ENCODE results near the gene TOM1. TPM values are rescaled to one million over a fixed set of nuclear protein-coding genes. Genes with fewer than 3 reads are reported as not detected.

Gene TOM1
- total RNA-seq, 2 experiments from 2014 or later, result 22.7 to 30.6 TPM

- no TSS peak for BruUV-seq (replicated peaks)
- POLR2A ChIA-PET, result interaction anchor here (0.6 to 0.7 kb wide), 3 partner anchors 43 to 827 kb away, joined by 3 to 4 read pairs (median 4); no protein-coding TSS in a partner anchor
Measured at GRCh38 chr22:35349704-35350538, 50.2 kb downstream of the TOM1 start.

GRCh38 chr22:35350539-35351503 is 51.1 kb downstream of the TOM1 start:
- ChIA-PET POLR2A (interaction anchor here (0.7 to 2.5 kb wide), 5 partner anchors 11 to 145 kb away, joined by 3 to 10 read pairs (median 5); no protein-coding TSS in a partner anchor), CTCF (ENCODE audit: unreplicated experiment) (interaction anchor here (0.8 to 1.3 kb wide), 6 partner anchors 12 to 233 kb away, joined by 3 to 4 read pairs (median 4); no protein-coding TSS in a partner anchor)
- H3K9me3 ChIP-seq (ENCODE audit: low read length), result no peaks in the 10 kb centered on the region
- DNase-seq (ENCODE audit: low spot score), result peak; percentile 93
- H3K4me2 ChIP-seq (ENCODE audit: low read length), result peak overlapping the region; percentile 88
- no peaks in the 10 kb centered on the region for H3K36me3 ChIP-seq (ENCODE audit: insufficient read depth, low read length)
- no peaks in the 10 kb centered on the region for H4K20me1 ChIP-seq (ENCODE audit: insufficient read depth, low read length)
- H3K79me2 ChIP-seq (ENCODE audit: insufficient read depth, low read depth, low read length), result no peaks in the 10 kb centered on the region
- H2AFZ ChIP-seq (ENCODE audit: low read length), result peak overlapping the region; percentile 70; the same call in 1 of the 2 replicates
- peak overlapping the region; percentile 95 for H3K27ac ChIP-seq (ENCODE audit: low read depth, low read length, poor library complexity, severe bottlenecking)
- H3K9me2 ChIP-seq (ENCODE audit: insufficient read depth, low read length), result no peaks in the 10 kb centered on the region
- H3K4me3 ChIP-seq (ENCODE audit: low read depth, low read length, poor library complexity, severe bottlenecking), result peak overlapping the region; percentile 64
- intact Hi-C loops (cut with micrococcal nuclease; ENCODE audit: unreplicated experiment), result loop anchor here (1.0 to 10.0 kb wide), 7 partner anchors 42 to 773 kb away; no protein-coding TSS in a partner anchor
- H3K4me1 ChIP-seq (ENCODE audit: insufficient read depth, low read length, poor library complexity, severe bottlenecking), result peaks cover 64% of the 10 kb centered on the region
- no peak for TF ChIP-seq EZH2phosphoT487 (IDR thresholded peaks at IDR 0.05; ENCODE audit: borderline replicate concordance, low read depth, low read length)
- peak; percentile 80 for TF ChIP-seq CTCF (conservative IDR thresholded peaks at IDR 0.05; ENCODE audit: low read length)
- TSS peak; percentile 76 for BruUV-seq (replicated peaks)

More at GRCh38 chr22:35349704-35350538, 50.2 kb downstream of the TOM1 start:
- DNase-seq (ENCODE audit: low spot score), result peak; percentile 84
- Histone ChIP-seq H3K79me2 (ENCODE audit: insufficient read depth, low read depth, low read length) (no peaks in the 10 kb centered on the region), H3K27ac (ENCODE audit: low read depth, low read length, poor library complexity, severe bottlenecking) (peak overlapping the region; percentile 95), H3K36me3 (ENCODE audit: insufficient read depth, low read length) (no peaks in the 10 kb centered on the region), H3K4me3 (ENCODE audit: low read depth, low read length, poor library complexity, severe bottlenecking) (peak overlapping the region; percentile 64), H3K9me2 (ENCODE audit: insufficient read depth, low read length) (no peaks in the 10 kb centered on the region), H3K4me2 (ENCODE audit: low read length) (peak overlapping the region; percentile 88), H2AFZ (ENCODE audit: low read length) (peak overlapping the region; percentile 70; the same call in 1 of the 2 replicates), H4K20me1 (ENCODE audit: insufficient read depth, low read length) (no peaks in the 10 kb centered on the region), H3K4me1 (ENCODE audit: insufficient read depth, low read length, poor library complexity, severe bottlenecking) (peaks cover 69% of the 10 kb centered on the region), H3K9me3 (ENCODE audit: low read length) (no peaks in the 10 kb centered on the region)
- intact Hi-C loops (cut with micrococcal nuclease; ENCODE audit: unreplicated experiment), result loop anchor here (1.0 to 10.0 kb wide), 7 partner anchors 41 to 774 kb away; no protein-coding TSS in a partner anchor
- CTCF ChIA-PET (ENCODE audit: unreplicated experiment), result interaction anchor here (0.6 kb wide), 1 partner anchor 53 kb away, joined by 4 read pairs; no protein-coding TSS in a partner anchor
- TF ChIP-seq EZH2phosphoT487 (IDR thresholded peaks at IDR 0.05; ENCODE audit: borderline replicate concordance, low read depth, low read length), result no peak
- no peak for TF ChIP-seq CTCF (conservative IDR thresholded peaks at IDR 0.05; ENCODE audit: low read length)

Measured in OCI-LY7 (cell line).